ENCODE data around the gene TBCC. TPM values are rescaled to one million over a fixed set of nuclear protein-coding genes. Genes with fewer than 3 reads are reported as not detected.

Gene TBCC
- total and polyA plus RNA-seq, 4 donors, result 6.9 to 13.5 (median 11.7) TPM

- Histone ChIP-seq H3K9ac (ENCODE audit: low read depth in 1 of 2, low read length in 2 of 2) (no peak overlapping the region), H3K9me3 (ENCODE audit: control insufficient read depth in 4 of 4, low read length in 3 of 4) (no peaks in the 10 kb centered on the region), H3K27ac (ENCODE audit: low read depth in 1 of 2, low read length in 2 of 2) (no peak overlapping the region), H3K4me3 (ENCODE audit: low read depth in 1 of 3, low read length in 3 of 3) (no peak overlapping the region), H3K36me3 (ENCODE audit: control insufficient read depth in 4 of 4, insufficient read depth in 3 of 4, low read depth in 1 of 4, low read length in 3 of 4) (no peaks in the 10 kb centered on the region), H3K27me3 (ENCODE audit: control insufficient read depth in 4 of 4, insufficient read depth in 4 of 4, low read length in 3 of 4) (no peaks in the 10 kb centered on the region), H3K4me1 (ENCODE audit: control insufficient read depth in 4 of 4, insufficient read depth in 4 of 4, low read length in 3 of 4) (peaks cover 0 to 2% (median 0%) of the 10 kb centered on the region in 4 donors)
- 95% methylated on average over 1 of the region's 1 CpG for WGBS
- DNase-seq (ENCODE audit: low spot score), result no peak
- TF ChIP-seq MAX (IDR thresholded peaks at IDR 0.05) (no peak), REST (IDR thresholded peaks at IDR 0.05) (no peak), ZBTB33 (IDR thresholded peaks at IDR 0.05) (no peak), TAF1 (conservative IDR thresholded peaks at IDR 0.05) (no peak), HNF4A (conservative IDR thresholded peaks at IDR 0.05) (no peak), RAD21 (IDR thresholded peaks at IDR 0.05) (no peak), GABPA (IDR thresholded peaks at IDR 0.05 in 1 of 2, conservative IDR thresholded peaks at IDR 0.05 in 1 of 2) (no peak), ATF3 (IDR thresholded peaks at IDR 0.05) (no peak), YY1 (IDR thresholded peaks at IDR 0.05) (no peak), RXRA (IDR thresholded peaks at IDR 0.05) (no peak), CTCF (IDR thresholded peaks at IDR 0.05; ENCODE audit: low read depth, low read length, missing input control) (no peak), JUND (IDR thresholded peaks at IDR 0.05) (no peak), SP1 (IDR thresholded peaks at IDR 0.05) (no peak), FOXA2 (IDR thresholded peaks at IDR 0.05) (no peak), EGR1 (IDR thresholded peaks at IDR 0.05; ENCODE audit: low read depth in 2 of 2) (no peak), HNF4G (IDR thresholded peaks at IDR 0.05) (no peak), FOXA1 (IDR thresholded peaks at IDR 0.05) (no peak)
Observed at GRCh38 chr6:42795651-42796050, 49.7 kb upstream of the TBCC start.
